AG04450 (cell line): ENCODE data around the gene SLC13A4. TPM values are rescaled to one million over a fixed set of nuclear protein-coding genes. Genes with fewer than 3 reads are reported as not detected.

ENCODE experiments used
- CTCF ChIA-PET: fragments of 300-600, 350-600 bp; formaldehyde crosslinking; extraction: SDS; loops from one replicate; lab custom pipeline; 2022; ENCODE audit warnings: antibody characterized with exemption, inconsistent platforms; lab: Charles Lee
- POLR2A ChIA-PET: fragments of 350-600 bp; formaldehyde crosslinking; extraction: SDS; loops from one replicate; lab custom pipeline; 2021; ENCODE audit warnings: antibody characterized with exemption, inconsistent platforms; lab: Yijun Ruan, JAX
- DNase-seq: peaks from one replicate; pipeline ENCODE4 v3.0.0-alpha.2; 2011; ENCODE audit warnings: low read depth, low spot score
- H3K27ac ChIP-seq: one replicate; pipeline ENCODE4 v1.5.1; 2012; ENCODE audit warnings: low read depth, low read length, control low read depth
- H3K27me3 ChIP-seq: one replicate; pipeline ENCODE4 v1.6.0; 2012; ENCODE audit warnings: low read length; ENCODE audit not compliant: control insufficient read depth, insufficient read depth
- H3K4me3 ChIP-seq: 2 replicates; pipeline ENCODE4 v1.5.1; 2011; ENCODE audit warnings: mild to moderate bottlenecking, low read depth, low read length, control low read depth
- H3K9me3 ChIP-seq: 2 replicates; pipeline ENCODE4 v1.5.1; 2012; ENCODE audit warnings: low read length; ENCODE audit not compliant: control insufficient read depth, insufficient read depth
- polyA plus RNA-seq: library from polyadenylated mRNA; depleted of rRNA; stranded (reverse); fragments of >200 nt; gene quantifications from 2 replicates; pipeline ENCODE4 v1.2.3, GENCODE V29; 2011
- TF ChIP-seq, protein P1 (sequence below): IDR thresholded peaks from 2 replicates; pipeline ENCODE4 v1.5.1; 2011; ENCODE audit warnings: low read depth, low read length, control low read depth, inconsistent platforms

The SLC13A4 gene
- polyA plus RNA-seq, 1 experiment: 0.09 TPM

DNA sequence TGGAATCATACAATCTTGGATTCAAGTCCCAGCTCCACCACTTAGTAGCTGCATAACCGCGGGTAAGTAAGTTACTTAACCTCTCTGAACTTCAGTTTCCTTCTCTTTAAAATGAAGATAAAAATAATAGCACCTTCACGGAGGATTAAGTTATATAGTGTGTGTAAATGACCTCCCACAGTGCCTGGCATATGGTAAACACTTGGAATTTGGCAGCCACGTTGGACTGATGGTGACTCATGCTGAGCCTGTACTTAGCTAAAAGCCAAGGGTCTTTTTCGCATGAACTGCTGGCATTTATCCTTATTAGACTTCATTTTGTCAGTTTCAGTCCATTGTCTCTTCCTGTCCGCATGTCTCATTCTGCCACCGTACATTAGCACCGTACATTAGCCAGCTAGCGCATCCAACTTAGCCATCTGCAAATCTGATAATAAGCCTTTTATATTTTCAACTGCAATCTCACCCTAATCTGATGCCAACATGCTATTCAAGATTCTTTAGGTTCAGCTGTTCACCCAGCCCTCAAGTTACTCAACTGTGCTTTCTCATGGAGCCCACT is 11.2 kb downstream of the SLC13A4 start:
- Histone ChIP-seq H3K27me3 (no peaks in the 10 kb centered on the region), H3K9me3 (no peaks in the 10 kb centered on the region; the same call in 1 of the 2 replicates), H3K27ac (peak overlapping the region; percentile 48), H3K4me3 (no peak overlapping the region)
- CTCF ChIA-PET: interaction anchor here (0.9 to 1.6 kb wide), 2 partner anchors 9 to 43 kb away, joined by 3 to 4 read pairs; no protein-coding TSS in a partner anchor
- TF ChIP-seq, protein P1, sequence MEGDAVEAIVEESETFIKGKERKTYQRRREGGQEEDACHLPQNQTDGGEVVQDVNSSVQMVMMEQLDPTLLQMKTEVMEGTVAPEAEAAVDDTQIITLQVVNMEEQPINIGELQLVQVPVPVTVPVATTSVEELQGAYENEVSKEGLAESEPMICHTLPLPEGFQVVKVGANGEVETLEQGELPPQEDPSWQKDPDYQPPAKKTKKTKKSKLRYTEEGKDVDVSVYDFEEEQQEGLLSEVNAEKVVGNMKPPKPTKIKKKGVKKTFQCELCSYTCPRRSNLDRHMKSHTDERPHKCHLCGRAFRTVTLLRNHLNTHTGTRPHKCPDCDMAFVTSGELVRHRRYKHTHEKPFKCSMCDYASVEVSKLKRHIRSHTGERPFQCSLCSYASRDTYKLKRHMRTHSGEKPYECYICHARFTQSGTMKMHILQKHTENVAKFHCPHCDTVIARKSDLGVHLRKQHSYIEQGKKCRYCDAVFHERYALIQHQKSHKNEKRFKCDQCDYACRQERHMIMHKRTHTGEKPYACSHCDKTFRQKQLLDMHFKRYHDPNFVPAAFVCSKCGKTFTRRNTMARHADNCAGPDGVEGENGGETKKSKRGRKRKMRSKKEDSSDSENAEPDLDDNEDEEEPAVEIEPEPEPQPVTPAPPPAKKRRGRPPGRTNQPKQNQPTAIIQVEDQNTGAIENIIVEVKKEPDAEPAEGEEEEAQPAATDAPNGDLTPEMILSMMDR: no peak
- POLR2A ChIA-PET: interaction anchor here (1.0 to 1.5 kb wide), 2 partner anchors 28 to 53 kb away, joined by 3 to 4 read pairs; no protein-coding TSS in a partner anchor
- peak; percentile 42 for DNase-seq

DNA sequence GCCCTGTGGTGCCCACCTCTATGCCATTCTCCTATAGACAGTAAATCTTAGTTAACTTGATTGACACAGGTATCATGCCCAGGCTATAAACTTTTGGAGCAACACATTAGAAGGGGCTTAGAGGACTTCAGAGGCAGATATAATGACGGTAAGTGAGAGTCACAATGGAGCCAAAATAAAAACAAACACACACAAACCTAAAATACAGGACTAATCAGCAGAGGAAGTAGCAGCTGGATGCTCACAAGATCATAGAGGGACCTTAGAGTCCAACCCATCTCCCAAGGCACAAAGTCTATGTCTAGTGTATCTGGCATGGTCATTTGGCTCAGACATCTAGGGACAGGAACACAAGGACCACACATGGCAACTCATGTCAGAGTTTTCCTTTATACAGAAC is 12.3 kb downstream of the SLC13A4 start:
- Histone ChIP-seq H3K27ac (no peak overlapping the region), H3K27me3 (no peaks in the 10 kb centered on the region), H3K9me3 (no peaks in the 10 kb centered on the region; the same call in 1 of the 2 replicates), H3K4me3 (no peak overlapping the region)
- TF ChIP-seq, protein P1: no peak
- DNase-seq: no peak
- CTCF ChIA-PET: interaction anchor here (0.6 to 1.6 kb wide), 2 partner anchors 42 to 70 kb away, joined by 3 to 4 read pairs; no protein-coding TSS in a partner anchor
- POLR2A ChIA-PET: interaction anchor here (1.5 kb wide), 1 partner anchor 29 kb away, joined by 4 read pairs; no protein-coding TSS in a partner anchor

DNA sequence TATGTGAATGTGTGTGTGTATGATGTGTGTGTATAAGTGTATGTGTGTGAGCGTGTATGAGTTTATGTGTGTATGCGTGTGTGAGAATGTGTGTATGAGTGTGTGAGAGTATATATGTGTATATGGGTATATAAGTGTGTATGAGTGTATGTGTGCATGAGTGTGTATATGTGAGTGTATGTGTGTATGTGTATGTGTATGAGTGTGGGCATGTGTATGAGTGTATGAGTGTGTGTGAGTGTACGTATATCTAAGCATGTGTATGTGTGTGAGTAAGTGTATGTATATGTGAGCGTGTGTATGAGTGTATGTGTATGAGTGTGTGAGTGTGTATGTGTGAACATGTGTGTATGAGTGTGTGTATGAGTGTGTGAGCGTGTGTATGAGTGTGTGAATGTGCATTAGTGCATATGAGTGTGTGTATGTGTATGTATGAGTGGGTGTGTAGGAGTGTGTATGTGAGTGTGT is 12.9 kb downstream of the SLC13A4 start:
- no peak for DNase-seq
- no peak overlapping the region for H3K4me3 ChIP-seq
- POLR2A ChIA-PET: no interaction called here
- no peaks in the 10 kb centered on the region for H3K27me3 ChIP-seq
- H3K9me3 ChIP-seq: no peaks in the 10 kb centered on the region; the same call in 1 of the 2 replicates
- H3K27ac ChIP-seq: no peak overlapping the region
- CTCF ChIA-PET: interaction anchor here (1.1 to 1.6 kb wide), 2 partner anchors 42 to 69 kb away, joined by 4 read pairs; no protein-coding TSS in a partner anchor
- TF ChIP-seq, protein P1: no peak

DNA sequence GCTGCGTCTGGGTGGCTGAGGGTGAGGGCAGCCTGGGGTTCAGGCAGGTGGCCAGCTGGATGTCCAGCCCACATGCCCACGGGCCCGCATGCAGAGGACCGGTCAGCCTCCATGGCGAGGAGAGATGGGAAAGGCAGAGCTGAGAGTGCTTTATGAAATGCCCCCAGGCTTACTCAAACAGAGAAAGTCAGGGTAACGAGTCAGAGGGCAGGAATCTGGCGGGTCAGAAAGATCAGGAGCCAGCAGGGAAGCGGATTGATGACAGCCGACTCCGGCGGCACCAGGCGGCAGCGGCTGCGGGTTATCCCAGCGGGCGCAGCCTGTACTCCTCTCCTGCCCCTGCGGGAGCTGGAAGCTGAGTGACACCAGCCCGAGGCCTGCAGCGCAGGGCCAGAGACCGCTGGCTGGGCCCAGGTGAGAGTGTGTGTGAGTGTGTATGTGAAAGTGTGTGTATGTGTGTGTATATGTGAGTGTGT is 13.4 kb downstream of the SLC13A4 start:
- CTCF ChIA-PET: interaction anchor here (1.1 to 1.4 kb wide), 4 partner anchors 10 to 69 kb away, joined by 3 to 9 read pairs (median 4); no protein-coding TSS in a partner anchor
- Histone ChIP-seq H3K4me3 (no peak overlapping the region), H3K9me3 (no peaks in the 10 kb centered on the region; the same call in 1 of the 2 replicates), H3K27ac (peak overlapping the region; percentile 55), H3K27me3 (no peaks in the 10 kb centered on the region)
- TF ChIP-seq, protein P1: no peak
- POLR2A ChIA-PET: interaction anchor here (1.0 kb wide), 1 partner anchor 30 kb away, joined by 3 read pairs; no protein-coding TSS in a partner anchor
- DNase-seq: peak; percentile 38
